NK-92 treated with Interleukin-12 subunit alpha and Interleukin-12 subunit beta, amount 100 ng/mL, for 24 hours (cell line): ENCODE data around the gene PCP4.
"Not testable (repeated sequence)": the region's sequence is repeated elsewhere in the genome, so short reads cannot be mapped to it uniquely, and the experiment has no call there.

Source experiments
- DNase-seq: peaks from one replicate; lab custom pipeline; 2025; lab: John Stamatoyannopoulos, UW

PCP4 gene

GRCh38 chr21:39866093-39866492, 1.1 kb upstream of the PCP4 start:
- DNase-seq, result no peak

- DNase-seq, result no peak
Observed at GRCh38 chr21:39869141-39869818, 2.0 kb downstream of the PCP4 start.

- DNase-seq, result no peak
Observed at GRCh38 chr21:39873687-39874086, 6.4 kb downstream of the PCP4 start.

GRCh38 chr21:39874206-39874605, 7.0 kb downstream of the PCP4 start:
- no peak for DNase-seq

GRCh38 chr21:39874759-39875158, 7.5 kb downstream of the PCP4 start:
- DNase-seq, result no peak

GRCh38 chr21:39881661-39882060, 14.4 kb downstream of the PCP4 start:
- no peak for DNase-seq

- no peak for DNase-seq
Observed at GRCh38 chr21:39882151-39882838, 15.1 kb downstream of the PCP4 start.

GRCh38 chr21:39882839-39883195, 15.6 kb downstream of the PCP4 start:
- no peak for DNase-seq

GRCh38 chr21:39885119-39885848, 18.0 kb downstream of the PCP4 start:
- no peak for DNase-seq

GRCh38 chr21:39888848-39889247, 21.6 kb downstream of the PCP4 start:
- no peak for DNase-seq

GRCh38 chr21:39891111-39891510, 23.9 kb downstream of the PCP4 start:
- DNase-seq, result no peak

- DNase-seq, result not testable (repeated sequence)
Observed at GRCh38 chr21:39891863-39892262, 24.6 kb downstream of the PCP4 start.

- DNase-seq, result no peak
Observed at GRCh38 chr21:39900491-39900890, 33.3 kb downstream of the PCP4 start.

GRCh38 chr21:39900911-39901310, 33.7 kb downstream of the PCP4 start:
- no peak for DNase-seq

GRCh38 chr21:39902986-39903385, 35.7 kb downstream of the PCP4 start:
- no peak for DNase-seq

GRCh38 chr21:39904457-39904856, 37.2 kb downstream of the PCP4 start:
- DNase-seq, result no peak

GRCh38 chr21:39908265-39908923, 41.2 kb downstream of the PCP4 start:
- DNase-seq, result no peak

- DNase-seq, result no peak
Observed at GRCh38 chr21:39911286-39912199, 44.3 kb downstream of the PCP4 start.

- no peak for DNase-seq
Observed at GRCh38 chr21:39913706-39914305, 46.6 kb downstream of the PCP4 start.

GRCh38 chr21:39915881-39916280, 48.6 kb downstream of the PCP4 start:
- DNase-seq, result no peak

GRCh38 chr21:39918558-39918957, 51.3 kb downstream of the PCP4 start:
- no peak for DNase-seq
